Measurements from ENCODE around the gene SORBS2. TPM values are rescaled to one million over a fixed set of nuclear protein-coding genes. Genes with fewer than 3 reads are reported as not detected.

The SORBS2 gene
- total RNA-seq, 2 experiments from 2014 or later = not detected

GRCh38 chr4:185541251-185541727 is 270.7 kb downstream of the SORBS2 start:
- H3K4me3 Mint-ChIP-seq = no peak overlapping the region
- H3K27me3 Mint-ChIP-seq = peaks cover 17% of the 10 kb centered on the region
- no peak overlapping the region for H3K27ac Mint-ChIP-seq
- no peaks in the 10 kb centered on the region for H3K36me3 Mint-ChIP-seq (ENCODE audit: low read depth)
- H3K4me1 Mint-ChIP-seq = no peaks in the 10 kb centered on the region
- H3K9me3 Mint-ChIP-seq = no peaks in the 10 kb centered on the region
- DNase-seq = no peak
- POLR2A ChIA-PET = no interaction called here
- CTCF ChIA-PET = no interaction called here

- no peak overlapping the region for H3K27ac Mint-ChIP-seq
- POLR2A ChIA-PET = no interaction called here
- peaks cover 1% of the 10 kb centered on the region for H3K4me1 Mint-ChIP-seq
- CTCF ChIA-PET = no interaction called here
- no peaks in the 10 kb centered on the region for H3K9me3 Mint-ChIP-seq
- H3K4me3 Mint-ChIP-seq = no peak overlapping the region
- H3K36me3 Mint-ChIP-seq (ENCODE audit: low read depth) = no peaks in the 10 kb centered on the region
- peaks cover 23% of the 10 kb centered on the region for H3K27me3 Mint-ChIP-seq
- no peak for DNase-seq
Observed at GRCh38 chr4:185540487-185541120, 271.4 kb downstream of the SORBS2 start.

- Mint-ChIP-seq H3K36me3 (ENCODE audit: low read depth) (no peaks in the 10 kb centered on the region), H3K4me1 (peaks cover 1% of the 10 kb centered on the region), H3K4me3 (no peak overlapping the region), H3K27me3 (peaks cover 23% of the 10 kb centered on the region), H3K9me3 (no peaks in the 10 kb centered on the region), H3K27ac (no peak overlapping the region)
- no peak for DNase-seq
- ChIA-PET CTCF (no interaction called here), POLR2A (no interaction called here)
Observed at GRCh38 chr4:185540040-185540439, 272.0 kb downstream of the SORBS2 start.

GRCh38 chr4:185538806-185539205 is 273.2 kb downstream of the SORBS2 start:
- Mint-ChIP-seq H3K4me1 (peaks cover 4% of the 10 kb centered on the region), H3K4me3 (no peak overlapping the region), H3K27me3 (peaks cover 31% of the 10 kb centered on the region), H3K27ac (no peak overlapping the region), H3K36me3 (ENCODE audit: low read depth) (no peaks in the 10 kb centered on the region), H3K9me3 (no peaks in the 10 kb centered on the region)
- CTCF ChIA-PET = no interaction called here
- DNase-seq = no peak
- POLR2A ChIA-PET = no interaction called here

GRCh38 chr4:185536411-185536709 is 275.6 kb downstream of the SORBS2 start:
- H3K27ac Mint-ChIP-seq = no peak overlapping the region

GRCh38 chr4:185535612-185536410 is 276.2 kb downstream of the SORBS2 start:
- H3K9me3 Mint-ChIP-seq = no peaks in the 10 kb centered on the region
- no peak for DNase-seq
- peaks cover 38% of the 10 kb centered on the region for H3K27me3 Mint-ChIP-seq
- ChIA-PET POLR2A (no interaction called here), CTCF (no interaction called here)
- H3K4me1 Mint-ChIP-seq = peaks cover 4% of the 10 kb centered on the region
- no peak overlapping the region for H3K4me3 Mint-ChIP-seq
- no peak overlapping the region for H3K27ac Mint-ChIP-seq
- no peaks in the 10 kb centered on the region for H3K36me3 Mint-ChIP-seq (ENCODE audit: low read depth)

More at GRCh38 chr4:185536411-185536709, 275.6 kb downstream of the SORBS2 start:
- Mint-ChIP-seq H3K4me3 (no peak overlapping the region), H3K9me3 (no peaks in the 10 kb centered on the region), H3K4me1 (peaks cover 4% of the 10 kb centered on the region), H3K27me3 (peaks cover 35% of the 10 kb centered on the region), H3K36me3 (ENCODE audit: low read depth) (no peaks in the 10 kb centered on the region)
- no peak for DNase-seq
- CTCF ChIA-PET = interaction anchor here (0.6 kb wide), 1 partner anchor 15 kb away, joined by 3 read pairs; no protein-coding TSS in a partner anchor
- POLR2A ChIA-PET = no interaction called here

Data from activated CD4-positive, alpha-beta T cell treated with anti-CD3 and anti-CD28 coated beads, Interleukin-2, amount 10 ng/mL, durations not matched to agents 7 days and 5 days (primary cell).